ENCODE measurements around the gene COL16A1.

The COL16A1 gene

GRCh38 chr1:31661856-31662255 is 42.0 kb downstream of the COL16A1 start:
- no peaks in the 10 kb centered on the region for H3K9me3 ChIP-seq (ENCODE audit: control insufficient read depth, insufficient read depth, low read depth, low read length)
- H3K27ac ChIP-seq (ENCODE audit: extremely low read depth, low read depth, low read length), result no peak overlapping the region
- H3K4me1 ChIP-seq (ENCODE audit: control insufficient read depth, insufficient read depth, low read length), result no peaks in the 10 kb centered on the region
- POLR2A ChIA-PET, result no interaction called here
- CTCF ChIA-PET, result interaction anchor here (0.6 to 8.2 kb wide), 5 partner anchors 56 to 348 kb away, joined by 3 to 99 read pairs (median 4); no protein-coding TSS in a partner anchor
- no peaks in the 10 kb centered on the region for H3K36me3 ChIP-seq (ENCODE audit: control insufficient read depth in 2 of 2, insufficient read depth in 1 of 2, low read length in 2 of 2)
- no peak overlapping the region for H3K4me3 ChIP-seq (ENCODE audit: low read depth, low read length)
- no peak for TF ChIP-seq PRDM10 (tag by site-specific recombination; IDR thresholded peaks at IDR 0.05)

- H3K9me3 ChIP-seq (ENCODE audit: control insufficient read depth, insufficient read depth, low read depth, low read length), result no peaks in the 10 kb centered on the region
- H3K4me3 ChIP-seq (ENCODE audit: low read depth, low read length), result no peak overlapping the region
- ChIA-PET CTCF (interaction anchor here (0.6 to 8.2 kb wide), 5 partner anchors 56 to 129 kb away, joined by 3 to 99 read pairs (median 4); no protein-coding TSS in a partner anchor), POLR2A (no interaction called here)
- no peak overlapping the region for H3K27ac ChIP-seq (ENCODE audit: extremely low read depth, low read depth, low read length)
- TF ChIP-seq ZNF138 (tag by site-specific recombination; IDR thresholded peaks at IDR 0.05; ENCODE audit: borderline replicate concordance) (no peak), ZNF544 (tag by site-specific recombination; IDR thresholded peaks at IDR 0.05) (no peak), ZBTB1 (tag by site-specific recombination; IDR thresholded peaks at IDR 0.05) (no peak), YY2 (tag by site-specific recombination; IDR thresholded peaks at IDR 0.05) (no peak), REPIN1 (tag by site-specific recombination; IDR thresholded peaks at IDR 0.05; ENCODE audit: low read depth) (no peak), HOXA7 (CRISPR knock-in tag; IDR thresholded peaks at IDR 0.05; ENCODE audit: borderline replicate concordance) (no peak), GLI2 (tag by site-specific recombination; IDR thresholded peaks at IDR 0.05; ENCODE audit: borderline replicate concordance, low read depth) (no peak), ZNF555 (tag by site-specific recombination; conservative IDR thresholded peaks at IDR 0.05) (no peak), MEIS1 (CRISPR knock-in tag; IDR thresholded peaks at IDR 0.05; ENCODE audit: borderline replicate concordance) (no peak), SP3 (tag by site-specific recombination; IDR thresholded peaks at IDR 0.05) (no peak), SALL2 (tag by site-specific recombination; IDR thresholded peaks at IDR 0.05; ENCODE audit: borderline replicate concordance) (no peak)
- TF ChIP-seq, protein P1, sequence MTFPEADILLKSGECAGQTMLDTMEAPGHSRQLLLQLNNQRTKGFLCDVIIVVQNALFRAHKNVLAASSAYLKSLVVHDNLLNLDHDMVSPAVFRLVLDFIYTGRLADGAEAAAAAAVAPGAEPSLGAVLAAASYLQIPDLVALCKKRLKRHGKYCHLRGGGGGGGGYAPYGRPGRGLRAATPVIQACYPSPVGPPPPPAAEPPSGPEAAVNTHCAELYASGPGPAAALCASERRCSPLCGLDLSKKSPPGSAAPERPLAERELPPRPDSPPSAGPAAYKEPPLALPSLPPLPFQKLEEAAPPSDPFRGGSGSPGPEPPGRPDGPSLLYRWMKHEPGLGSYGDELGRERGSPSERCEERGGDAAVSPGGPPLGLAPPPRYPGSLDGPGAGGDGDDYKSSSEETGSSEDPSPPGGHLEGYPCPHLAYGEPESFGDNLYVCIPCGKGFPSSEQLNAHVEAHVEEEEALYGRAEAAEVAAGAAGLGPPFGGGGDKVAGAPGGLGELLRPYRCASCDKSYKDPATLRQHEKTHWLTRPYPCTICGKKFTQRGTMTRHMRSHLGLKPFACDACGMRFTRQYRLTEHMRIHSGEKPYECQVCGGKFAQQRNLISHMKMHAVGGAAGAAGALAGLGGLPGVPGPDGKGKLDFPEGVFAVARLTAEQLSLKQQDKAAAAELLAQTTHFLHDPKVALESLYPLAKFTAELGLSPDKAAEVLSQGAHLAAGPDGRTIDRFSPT (tag by site-specific recombination; IDR thresholded peaks at IDR 0.05), result no peak
- no peaks in the 10 kb centered on the region for H3K4me1 ChIP-seq (ENCODE audit: control insufficient read depth, insufficient read depth, low read length)
- H3K36me3 ChIP-seq (ENCODE audit: control insufficient read depth in 2 of 2, insufficient read depth in 1 of 2, low read length in 2 of 2), result no peaks in the 10 kb centered on the region
These were observed 42.9 kb downstream of the COL16A1 start for GRCh38 chr1:31660871-31661455.

DNA sequence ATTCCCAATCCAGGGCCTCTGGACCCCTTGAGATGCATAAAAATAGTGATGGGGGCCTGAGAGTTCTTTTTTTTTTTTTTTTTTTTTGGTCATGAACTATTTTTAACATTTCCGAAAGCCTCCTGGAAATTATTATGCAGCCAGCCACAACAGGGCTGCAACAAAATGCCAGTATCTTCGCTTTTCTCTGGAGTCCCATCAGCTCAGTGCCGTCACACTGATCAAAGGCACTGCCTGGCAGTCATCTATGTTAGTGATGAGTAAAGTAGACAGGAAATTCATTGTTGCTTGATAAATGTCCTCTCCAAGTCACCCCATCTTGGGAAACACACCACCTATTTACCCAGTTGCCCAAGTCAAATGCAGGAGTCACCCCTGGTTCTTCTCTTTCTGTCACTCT is 43.9 kb downstream of the COL16A1 start:
- CTCF ChIA-PET, result interaction anchor here (1.0 to 1.5 kb wide), 2 partner anchors 85 to 129 kb away, joined by 3 to 4 read pairs; no protein-coding TSS in a partner anchor
- Histone ChIP-seq H3K4me1 (ENCODE audit: control insufficient read depth, insufficient read depth, low read length) (no peaks in the 10 kb centered on the region), H3K27ac (ENCODE audit: extremely low read depth, low read depth, low read length) (no peak overlapping the region), H3K36me3 (ENCODE audit: control insufficient read depth in 2 of 2, insufficient read depth in 1 of 2, low read length in 2 of 2) (no peaks in the 10 kb centered on the region), H3K9me3 (ENCODE audit: control insufficient read depth, insufficient read depth, low read depth, low read length) (no peaks in the 10 kb centered on the region), H3K4me3 (ENCODE audit: low read depth, low read length) (no peak overlapping the region)
- POLR2A ChIA-PET, result no interaction called here
- TF ChIP-seq MYNN (tag by site-specific recombination; IDR thresholded peaks at IDR 0.05; ENCODE audit: borderline replicate concordance) (no peak), ZNF621 (tag by site-specific recombination; IDR thresholded peaks at IDR 0.05) (no peak), GLIS1 (tag by site-specific recombination; IDR thresholded peaks at IDR 0.05) (no peak), ZNF48 (tag by site-specific recombination; IDR thresholded peaks at IDR 0.05) (no peak), INSM2 (tag by site-specific recombination; IDR thresholded peaks at IDR 0.05) (no peak), ZNF114 (tag by site-specific recombination; IDR thresholded peaks at IDR 0.05) (no peak), ZNF768 (tag by site-specific recombination; IDR thresholded peaks at IDR 0.05) (no peak), HOXD13 (CRISPR knock-in tag; IDR thresholded peaks at IDR 0.05; ENCODE audit: borderline replicate concordance) (no peak), ZNF701 (tag by site-specific recombination; IDR thresholded peaks at IDR 0.05) (no peak)
- TF ChIP-seq, protein P1 (tag by site-specific recombination; IDR thresholded peaks at IDR 0.05), result no peak
